Right hindlimb (tissue), 1 donor: ENCODE measurements around the gene HIP1.
"Not testable (repeated sequence)": the region's sequence is repeated elsewhere in the genome, so short reads cannot be mapped to it uniquely, and the experiment has no call there.

Experiments used
- DNase-seq: peaks from one replicate; pipeline ENCODE4 v3.0.0-alpha.2; 2018

The HIP1 gene

DNA sequence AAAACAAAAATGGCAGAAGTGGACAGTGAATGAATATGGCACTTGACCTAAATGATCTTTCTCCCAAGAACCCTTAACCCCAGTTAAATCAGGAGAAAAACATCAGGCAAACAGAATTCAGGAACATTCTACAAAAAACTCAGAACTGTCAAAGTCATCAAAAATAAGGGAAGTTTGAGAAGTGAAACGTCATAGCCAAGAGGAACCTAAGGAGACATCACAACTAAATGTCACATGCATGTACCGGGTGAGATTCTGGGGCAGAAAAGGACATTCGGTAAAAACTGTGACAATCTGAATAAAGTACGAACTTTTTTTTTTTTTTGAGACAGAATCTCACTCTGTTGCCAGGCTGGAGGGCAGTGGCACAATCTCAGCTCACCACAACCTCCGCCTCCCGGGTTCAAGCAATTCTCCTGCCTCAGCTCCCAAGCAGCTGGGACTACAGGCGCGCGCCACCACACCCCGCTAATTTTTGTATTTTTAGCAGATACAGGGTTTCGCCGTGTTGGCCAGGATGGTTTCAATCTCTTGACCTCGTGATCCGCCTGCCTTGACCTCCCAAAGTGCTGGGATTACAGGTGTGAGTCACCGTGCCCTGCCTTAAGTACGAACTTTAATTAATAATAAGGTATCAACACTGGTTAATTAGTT is 169.0 kb downstream of the HIP1 start:
- DNase-seq: not testable (repeated sequence)

DNA sequence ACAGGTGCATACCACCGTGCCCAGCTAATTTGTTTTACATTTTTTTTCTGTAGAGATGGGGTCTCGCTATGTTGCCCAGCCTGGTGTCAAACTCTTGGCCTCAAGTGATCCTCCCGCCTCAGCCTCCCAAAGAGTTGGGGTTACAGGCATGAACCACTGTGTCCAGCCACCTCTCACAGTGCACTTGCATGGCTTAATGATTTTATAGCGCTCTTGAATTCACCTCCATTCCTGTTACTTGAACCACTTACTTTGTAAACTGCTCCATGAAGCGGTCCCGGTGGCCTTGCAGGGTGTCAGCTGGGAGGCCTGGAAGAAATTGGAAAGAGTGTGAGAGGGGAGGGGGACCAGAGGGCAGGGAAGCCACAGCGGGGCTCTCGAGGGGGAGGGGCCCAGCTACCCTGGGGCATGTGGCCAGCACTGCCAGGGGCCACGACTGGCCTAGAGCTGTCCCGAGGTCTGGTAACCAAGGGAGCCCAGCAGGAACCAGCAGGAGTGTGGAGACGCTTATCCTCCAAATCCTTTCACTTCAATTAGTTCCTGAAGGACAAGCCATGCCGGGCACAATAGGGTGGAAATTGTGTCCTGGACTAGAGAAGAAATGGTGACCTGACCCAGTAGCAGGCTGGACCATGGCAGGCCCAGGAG is 170.7 kb downstream of the HIP1 start:
- no peak for DNase-seq

DNA sequence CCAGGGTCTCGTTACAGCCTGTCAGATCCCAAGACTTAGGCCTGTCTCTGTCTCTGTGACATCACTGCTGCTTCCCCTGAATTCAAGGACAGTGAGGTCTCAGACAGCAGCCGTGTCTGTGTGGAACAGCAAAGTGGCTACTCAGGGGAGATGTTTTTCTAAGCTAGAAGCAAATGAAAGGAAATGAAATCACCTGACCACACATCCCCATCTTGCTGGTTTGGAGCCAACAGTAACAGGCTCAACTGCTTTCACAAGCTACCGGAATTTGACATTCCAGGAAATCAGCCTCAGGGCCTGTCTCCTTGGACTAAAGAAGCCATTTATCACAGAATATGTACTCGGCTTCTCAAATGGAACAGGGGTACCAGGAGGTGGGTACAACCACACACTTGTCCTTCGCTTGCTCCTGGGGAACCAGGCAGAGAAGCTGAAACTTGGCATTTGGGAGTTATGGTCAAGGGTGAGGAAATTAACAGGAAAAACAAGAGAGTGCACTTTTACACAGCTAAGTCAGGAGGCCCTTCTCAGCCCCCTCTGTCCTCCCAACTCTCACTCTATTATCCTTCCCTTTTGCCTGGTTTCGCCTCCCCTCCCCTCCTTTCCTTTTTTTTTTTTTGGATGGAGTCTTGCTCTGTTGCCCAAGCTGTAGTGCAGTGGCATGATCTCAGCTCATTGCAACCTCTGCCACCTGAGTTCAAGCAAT is 173.5 kb downstream of the HIP1 start:
- DNase-seq: peak; percentile 58

DNA sequence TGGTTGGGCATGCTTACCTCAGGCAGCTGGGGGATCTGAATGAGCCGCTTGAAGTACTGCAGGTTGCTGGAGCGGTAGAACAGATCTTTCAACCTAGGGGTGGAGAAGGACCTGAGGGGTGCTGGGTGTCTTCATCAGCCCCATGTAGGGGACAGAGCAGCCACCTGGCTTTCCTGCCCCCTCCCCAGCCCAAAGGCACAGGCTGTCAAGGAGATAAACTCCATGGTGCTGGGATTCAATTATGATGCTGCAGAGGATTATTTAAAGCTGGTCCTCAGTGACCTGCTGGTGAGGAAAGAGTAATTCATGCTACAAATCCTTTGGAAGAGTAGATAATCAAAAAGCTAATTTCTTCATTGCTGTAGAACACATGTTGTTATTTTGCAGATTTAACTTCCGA is 175.6 kb downstream of the HIP1 start:
- DNase-seq: no peak

DNA sequence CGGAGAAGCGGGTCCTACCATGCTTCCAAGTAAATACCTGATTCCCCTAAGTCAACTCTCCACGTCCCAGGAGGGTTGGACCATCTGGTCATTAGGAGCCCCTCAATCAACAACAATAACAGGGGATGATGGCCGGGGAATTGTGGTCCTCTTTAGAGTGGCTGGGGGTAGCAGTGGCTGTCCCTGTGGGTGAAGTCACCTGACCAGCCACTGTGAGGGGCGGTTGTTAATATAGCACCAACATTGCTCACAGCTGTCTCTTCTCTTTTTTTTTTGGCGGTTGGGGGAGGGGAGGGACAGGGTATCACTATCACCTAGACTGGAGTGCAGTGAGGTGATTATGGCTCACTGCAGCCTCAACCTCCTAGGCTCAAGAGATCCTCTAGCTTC is 178.8 kb downstream of the HIP1 start:
- DNase-seq: no peak

DNA sequence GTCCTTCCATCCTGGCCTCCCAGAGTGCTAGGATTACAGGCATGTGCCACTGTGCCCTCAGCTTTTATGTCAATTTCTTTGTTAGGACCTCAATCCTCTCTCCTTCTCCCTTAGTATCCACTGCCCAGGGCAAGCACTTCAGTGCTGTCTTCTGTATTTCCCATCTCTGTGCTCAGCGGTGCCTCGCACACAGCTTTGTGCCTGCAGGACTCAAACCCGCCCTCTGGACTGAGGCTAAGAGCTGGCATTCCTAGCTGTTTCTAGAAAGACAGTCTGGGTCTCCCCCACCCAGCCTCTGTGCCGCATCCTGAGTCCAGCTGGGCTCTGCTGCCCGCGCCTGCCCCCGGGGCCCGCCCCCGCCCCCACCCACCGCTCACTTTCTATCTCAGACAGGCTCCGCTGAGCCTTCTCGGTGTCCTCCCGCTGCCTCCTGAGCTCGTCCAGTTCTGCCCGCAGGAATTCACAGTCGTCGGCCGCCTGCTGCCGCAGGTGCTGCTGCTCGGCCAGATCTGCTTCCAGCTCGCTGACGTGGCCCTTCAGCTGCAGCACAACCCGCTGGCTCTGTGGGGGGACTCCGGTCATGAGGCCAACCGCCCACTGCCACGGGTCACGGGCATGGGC is 179.3 kb downstream of the HIP1 start:
- no peak for DNase-seq

DNA sequence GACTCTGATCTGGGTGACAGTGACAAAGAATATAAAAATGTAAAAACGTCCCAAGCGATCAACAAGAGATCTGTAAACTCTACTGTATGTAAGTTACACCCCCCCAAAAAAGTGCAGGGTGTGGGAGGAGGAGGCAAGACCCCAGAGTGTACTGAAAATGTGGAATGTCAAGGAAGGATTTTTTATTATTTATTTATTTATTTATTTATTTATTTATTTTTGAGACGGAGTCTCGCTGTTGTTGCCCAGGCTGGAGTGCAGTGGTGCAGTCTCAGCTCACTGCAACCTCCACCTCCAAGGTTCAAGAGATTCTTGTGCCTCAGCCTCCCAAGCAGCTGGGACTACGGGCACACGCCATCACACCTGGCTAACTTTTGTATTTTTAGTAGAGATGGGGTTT is 181.9 kb downstream of the HIP1 start:
- not testable (repeated sequence) for DNase-seq

DNA sequence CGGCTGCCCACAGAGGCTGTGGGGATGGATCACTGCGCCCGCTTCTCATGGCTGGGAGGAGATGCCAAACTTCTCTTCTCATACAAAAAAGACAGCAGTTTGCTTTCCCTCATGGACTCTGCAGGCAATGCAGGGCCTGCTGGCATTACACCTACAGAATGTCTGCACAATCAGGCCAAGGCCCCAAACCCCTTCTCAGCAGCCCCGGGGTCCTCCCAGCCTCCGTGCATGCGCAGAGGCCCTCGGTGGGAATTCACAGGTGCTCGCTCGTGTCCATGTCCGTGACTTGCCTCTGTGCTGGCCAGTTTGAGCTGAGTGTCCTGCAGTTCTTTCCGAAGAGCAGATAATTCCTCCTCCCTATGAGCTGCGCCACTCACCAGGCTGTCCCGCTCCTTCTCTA is 183.0 kb downstream of the HIP1 start:
- DNase-seq: no peak

DNA sequence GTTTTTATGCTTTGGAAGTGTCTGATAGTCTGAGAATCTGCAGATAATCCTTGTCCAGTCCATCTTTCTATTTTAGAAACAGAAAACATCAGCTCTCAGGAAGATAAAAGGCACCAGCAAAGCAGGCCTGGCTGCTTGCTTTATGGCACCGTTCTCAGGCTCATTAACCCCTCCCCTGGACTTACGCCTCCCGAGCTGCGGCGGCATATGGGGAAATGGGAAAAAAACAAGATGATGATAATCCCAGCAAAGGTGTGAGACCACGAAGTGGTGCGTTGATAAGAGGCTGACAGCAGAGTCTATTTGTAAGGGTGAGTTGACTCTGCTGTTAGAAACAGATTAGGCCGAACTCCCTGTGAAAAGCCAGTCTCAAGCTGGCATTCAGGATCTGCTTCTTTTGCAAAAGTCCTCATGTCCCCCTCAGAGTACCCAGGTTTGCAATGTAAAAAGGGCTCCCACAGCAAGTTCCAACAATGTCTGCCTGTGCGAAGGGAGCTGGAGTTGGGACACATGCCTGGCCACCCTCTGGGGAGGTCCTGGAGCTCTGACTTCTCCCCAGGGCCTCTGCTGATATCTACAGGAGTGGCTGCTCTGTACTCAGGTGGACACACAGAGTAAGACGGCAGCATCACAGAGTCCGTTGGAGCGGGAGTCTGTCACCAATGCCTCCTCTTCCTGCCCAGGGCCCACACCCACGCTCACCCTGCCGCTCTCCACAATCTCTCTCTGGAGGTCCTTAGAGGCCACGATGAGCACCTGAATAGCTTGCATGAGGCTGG is 192.3 kb downstream of the HIP1 start:
- DNase-seq: no peak

DNA sequence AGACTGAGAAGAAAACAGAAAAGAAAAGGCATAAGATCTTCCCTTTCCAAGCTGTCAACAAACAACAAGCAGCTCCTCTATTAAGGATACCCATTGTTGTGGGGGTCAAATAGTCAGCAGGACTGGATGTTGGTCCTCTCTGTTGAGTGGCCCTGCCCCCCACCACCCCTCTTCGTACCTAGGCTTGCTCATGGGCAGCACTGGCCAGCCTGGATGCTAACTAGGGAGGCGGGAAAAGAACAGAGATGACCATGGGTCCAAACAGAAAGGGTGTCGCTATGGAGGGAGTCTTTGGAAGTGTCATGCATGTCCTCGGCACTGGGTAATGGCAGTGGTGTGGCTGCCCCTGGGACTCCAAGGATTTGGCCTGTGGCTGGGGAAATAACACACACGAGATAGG is 201.0 kb downstream of the HIP1 start:
- DNase-seq: no peak

DNA sequence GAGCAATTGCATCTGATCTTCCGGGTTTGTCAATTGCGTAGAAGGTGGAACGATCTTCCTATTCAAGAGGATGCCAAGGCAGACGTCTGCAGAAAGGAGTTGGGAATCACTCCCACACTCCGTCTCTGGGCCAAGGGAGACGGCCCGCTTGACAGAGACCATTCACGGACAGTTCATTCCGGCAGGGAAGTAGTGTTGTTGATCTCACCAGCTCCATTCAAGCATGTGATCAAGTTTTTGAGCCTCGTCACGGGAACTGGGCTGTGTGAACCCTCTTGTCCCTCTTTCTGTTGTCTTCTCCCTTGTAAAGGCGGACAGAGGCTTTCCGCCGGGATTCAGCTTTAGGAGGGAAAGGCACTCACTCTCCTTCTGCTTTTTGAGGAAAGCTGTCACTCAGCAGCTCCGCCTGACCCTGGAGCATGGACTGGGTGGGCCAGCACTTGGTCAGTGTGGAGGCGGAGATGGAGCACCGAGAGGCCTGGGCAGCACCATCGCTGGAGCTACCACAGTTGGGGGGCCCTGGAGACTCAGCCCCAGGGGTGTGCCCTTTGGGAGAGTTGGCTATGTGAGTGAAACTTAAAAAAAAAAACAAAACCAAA is 201.7 kb downstream of the HIP1 start:
- DNase-seq: no peak

DNA sequence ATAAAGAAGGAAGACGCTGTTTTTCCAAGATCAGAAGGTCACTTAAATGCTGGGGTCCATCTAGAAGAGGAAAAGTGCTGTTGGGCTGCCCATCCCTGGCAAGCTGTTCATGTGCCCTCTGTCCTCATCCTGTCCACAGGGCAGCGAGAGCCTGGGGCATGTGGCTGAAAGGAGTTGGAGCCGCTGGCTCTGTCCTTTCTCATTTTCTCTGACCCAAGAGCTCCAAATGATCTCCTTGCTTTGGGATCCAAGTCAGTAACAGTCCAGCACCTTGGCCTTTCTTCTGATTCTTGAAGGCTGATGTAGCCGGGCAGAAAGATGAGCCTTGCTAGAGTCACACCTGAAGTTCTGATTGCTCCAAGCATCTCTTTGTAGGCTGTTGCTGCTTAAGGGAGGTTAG is 202.2 kb downstream of the HIP1 start:
- DNase-seq: no peak

DNA sequence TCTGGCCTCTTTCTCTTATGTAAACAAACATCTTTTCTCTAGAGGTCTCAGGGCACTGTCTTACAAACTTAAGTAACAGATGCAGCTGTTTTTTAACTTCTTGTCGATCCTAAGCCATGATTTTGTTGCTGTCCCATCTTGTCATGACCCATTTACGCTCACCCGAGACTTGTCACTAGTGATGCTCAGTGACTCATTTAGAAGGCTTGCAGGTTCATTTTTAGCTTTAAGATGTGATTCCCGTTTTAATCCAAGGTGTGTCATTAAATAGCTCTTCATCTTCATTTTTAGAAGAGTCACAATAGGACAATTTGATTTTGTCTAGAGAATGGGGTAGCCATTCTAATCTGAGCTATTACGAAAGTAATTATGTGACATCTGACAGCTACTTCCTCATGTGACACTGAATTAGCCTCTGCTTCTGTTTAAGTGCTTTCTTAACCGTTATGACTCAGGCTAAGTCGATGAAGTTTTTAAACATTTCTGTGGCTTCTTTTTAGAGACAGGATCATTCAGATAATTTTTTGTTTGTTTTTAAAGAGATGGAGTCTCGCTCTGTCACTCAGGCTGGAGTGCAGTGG is 203.9 kb downstream of the HIP1 start:
- no peak for DNase-seq

DNA sequence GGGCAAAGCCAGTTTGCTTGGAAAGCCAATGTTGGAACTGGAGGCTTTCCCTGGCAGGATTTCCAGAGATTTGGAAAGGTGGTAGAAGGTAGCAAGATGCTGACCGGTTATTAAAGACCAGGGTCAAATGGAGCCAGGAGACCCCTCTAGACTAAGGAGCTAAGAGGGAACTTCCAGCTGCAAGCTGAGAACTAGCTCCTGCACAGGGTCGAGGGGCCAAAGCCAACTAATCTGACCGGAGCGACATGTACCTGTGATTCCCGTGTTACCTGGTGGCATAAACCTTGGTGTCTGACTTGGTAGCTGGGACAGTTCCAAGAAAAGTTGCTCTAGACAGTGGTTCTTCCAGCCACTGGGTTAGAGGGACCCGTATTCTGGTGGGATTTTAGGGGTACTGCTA is 204.8 kb downstream of the HIP1 start:
- DNase-seq: no peak

DNA sequence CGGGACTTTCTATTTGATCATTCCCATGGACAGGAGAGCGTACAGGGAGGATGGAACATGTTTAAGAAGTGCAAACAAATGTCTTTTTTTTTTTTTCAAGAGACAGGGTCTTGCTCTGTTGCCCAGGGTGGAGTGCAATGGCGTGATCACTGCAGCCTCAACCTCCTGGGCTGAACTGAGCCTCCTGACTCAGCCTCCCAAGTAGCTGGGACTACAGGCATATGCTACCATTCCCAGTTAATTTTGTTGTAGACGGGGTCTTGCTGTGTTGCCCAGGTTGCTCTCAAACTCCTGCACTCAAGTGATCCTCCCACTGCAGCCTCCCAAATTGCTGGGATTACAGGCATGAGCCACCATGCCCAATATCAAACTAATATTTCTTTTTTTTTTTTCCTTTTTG is 206.1 kb downstream of the HIP1 start:
- DNase-seq: no peak

DNA sequence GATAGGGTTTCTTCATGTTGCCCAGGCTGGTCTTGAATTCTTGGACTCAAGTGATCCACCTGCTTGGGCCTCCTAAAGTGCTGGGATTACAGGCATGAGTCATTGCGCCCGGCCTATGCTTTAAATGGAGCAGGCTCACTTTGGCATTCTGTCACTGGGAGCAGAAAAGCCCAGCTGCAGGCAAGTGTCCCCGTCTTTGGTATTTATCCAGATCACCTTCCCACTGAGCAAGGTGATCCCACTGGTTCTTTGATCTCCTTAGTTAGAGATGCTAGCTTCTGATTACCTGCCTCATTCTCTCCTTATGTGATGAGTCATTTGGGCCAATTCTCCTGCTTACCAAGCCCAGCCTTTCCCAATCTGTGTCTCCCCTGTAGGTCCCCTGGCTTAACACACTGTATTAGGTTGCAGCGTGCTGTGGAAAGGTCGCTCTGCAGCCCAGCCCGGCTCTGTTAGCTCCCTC is 207.4 kb downstream of the HIP1 start:
- DNase-seq: no peak

DNA sequence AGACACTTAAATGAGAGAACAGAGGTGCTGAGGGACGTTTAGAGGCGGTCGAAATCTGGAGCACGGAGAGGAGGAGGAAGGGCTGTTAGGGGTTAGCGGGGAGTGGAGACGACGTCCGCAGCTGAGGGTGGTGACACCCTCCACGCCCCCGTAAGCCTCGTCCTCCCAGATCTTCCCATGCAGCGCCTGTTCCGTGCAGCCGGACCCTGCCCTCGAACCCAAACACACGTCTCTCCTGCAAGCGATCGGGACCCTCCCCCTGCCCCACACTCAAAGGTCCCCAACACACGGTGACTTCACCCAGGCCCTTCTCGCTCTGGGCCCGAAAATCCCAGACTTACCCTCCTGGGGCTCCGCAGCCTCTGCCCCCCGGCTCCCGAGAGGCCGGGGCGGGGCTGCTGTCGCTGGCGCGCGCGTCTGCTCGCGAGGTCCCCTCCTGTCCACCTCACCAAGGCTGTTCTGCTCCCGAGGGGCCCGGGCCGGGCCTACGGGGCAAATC is 211.5 kb downstream of the HIP1 start:
- DNase-seq: not testable (repeated sequence)

DNA sequence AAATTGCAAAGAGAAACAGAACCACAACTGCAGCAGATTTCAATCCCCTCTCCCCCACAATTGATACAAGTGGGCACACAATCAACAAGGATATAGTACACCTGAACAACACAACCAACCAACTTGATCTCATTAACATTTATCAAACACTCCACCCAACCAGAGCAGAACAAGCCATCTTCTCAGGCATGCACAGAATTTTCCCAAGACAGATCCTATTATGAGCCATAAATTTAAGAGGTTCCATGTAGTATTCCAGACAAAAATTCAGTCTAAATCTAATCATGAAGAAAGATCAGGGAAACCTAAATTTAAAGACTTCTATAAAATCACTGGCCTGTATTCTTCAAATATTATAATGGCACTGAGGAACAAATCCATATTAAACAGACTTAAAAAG is 217.0 kb downstream of the HIP1 start:
- not testable (repeated sequence) for DNase-seq

DNA sequence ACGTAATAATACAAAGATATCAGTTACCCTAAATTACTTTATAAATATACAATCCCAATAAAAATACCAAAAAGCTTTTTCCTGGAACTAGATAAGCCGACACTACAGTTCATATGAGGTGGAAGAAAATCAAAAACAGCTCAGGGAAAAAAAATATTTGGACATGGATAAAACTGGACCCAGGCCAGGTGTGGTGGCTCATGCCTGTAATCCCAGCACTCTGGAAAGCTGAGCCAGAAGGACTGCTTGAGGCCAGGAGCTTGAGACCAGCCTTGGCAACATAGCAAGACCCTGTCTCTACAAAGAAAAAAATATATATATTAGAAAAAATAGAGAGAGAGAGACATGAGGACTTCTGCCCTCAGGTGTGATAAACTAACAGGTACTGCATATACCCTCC is 219.9 kb downstream of the HIP1 start:
- not testable (repeated sequence) for DNase-seq

DNA sequence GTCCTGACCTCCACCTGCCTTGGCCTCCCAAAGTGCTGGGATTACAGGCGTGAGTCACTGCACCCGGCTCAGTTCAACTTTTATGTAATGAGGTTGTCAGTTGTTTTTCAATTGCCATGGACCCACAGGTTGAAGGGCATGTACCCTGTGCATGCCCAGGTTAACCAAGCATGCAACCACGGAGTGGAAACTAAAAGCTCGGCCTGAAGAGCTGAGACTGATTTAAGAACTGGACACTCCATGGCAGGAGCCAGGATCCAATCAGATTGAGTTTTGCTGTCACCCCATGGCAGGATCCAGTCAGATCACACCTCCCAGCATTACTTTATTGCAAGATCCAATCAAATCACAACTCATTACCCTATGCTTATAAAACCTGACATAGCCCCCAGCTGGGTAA is 229.7 kb downstream of the HIP1 start:
- DNase-seq: not testable (repeated sequence)

DNA sequence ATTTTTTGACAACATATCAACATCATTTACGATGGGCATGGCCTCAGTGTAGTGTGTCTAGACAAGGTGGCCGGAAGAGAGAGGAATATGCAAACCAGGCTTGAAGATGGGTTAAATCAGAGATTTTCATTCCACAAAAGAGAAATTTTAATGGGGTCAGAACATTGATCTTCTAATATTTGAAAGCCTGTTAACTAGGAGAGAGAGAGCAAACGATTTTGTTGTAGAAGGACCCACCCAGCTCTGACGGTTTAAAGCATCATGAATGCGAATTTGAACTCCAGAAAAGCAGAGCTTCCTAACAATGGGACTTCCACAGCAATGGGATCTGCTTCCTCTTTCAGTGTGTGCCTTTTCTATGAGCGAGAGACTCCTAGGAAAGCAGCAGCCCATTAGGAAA is 246.7 kb downstream of the HIP1 start, which contains the start of gene SPDYE5:
Gene SPDYE5, plus strand, starts transcription at position 301 of the 400 bp plus-strand sequence. CDS start 1,728 bp downstream, outside the sequence.
- not testable (repeated sequence) for DNase-seq
